ENCODE measurements around the gene MPO. TPM values are rescaled to one million over a fixed set of nuclear protein-coding genes. Genes with fewer than 3 reads are reported as not detected.

MPO gene
- total and polyA plus RNA-seq, 9 donors: 0.02 to 0.67 (median 0.11) TPM; not detected in 4

- peak in 1 of 5 donors; percentile 29 for DNase-seq
- no peak overlapping the region for H3K27ac ChIP-seq
- intact Hi-C loops (cut with DNase I): no loop called here
- H3K9me3 ChIP-seq: no peaks in the 10 kb centered on the region
- no peak for TF ChIP-seq EP300 (IDR thresholded peaks at IDR 0.05)
- TF ChIP-seq POLR2A (IDR thresholded peaks at IDR 0.05): no peak
- TF ChIP-seq, protein P1, sequence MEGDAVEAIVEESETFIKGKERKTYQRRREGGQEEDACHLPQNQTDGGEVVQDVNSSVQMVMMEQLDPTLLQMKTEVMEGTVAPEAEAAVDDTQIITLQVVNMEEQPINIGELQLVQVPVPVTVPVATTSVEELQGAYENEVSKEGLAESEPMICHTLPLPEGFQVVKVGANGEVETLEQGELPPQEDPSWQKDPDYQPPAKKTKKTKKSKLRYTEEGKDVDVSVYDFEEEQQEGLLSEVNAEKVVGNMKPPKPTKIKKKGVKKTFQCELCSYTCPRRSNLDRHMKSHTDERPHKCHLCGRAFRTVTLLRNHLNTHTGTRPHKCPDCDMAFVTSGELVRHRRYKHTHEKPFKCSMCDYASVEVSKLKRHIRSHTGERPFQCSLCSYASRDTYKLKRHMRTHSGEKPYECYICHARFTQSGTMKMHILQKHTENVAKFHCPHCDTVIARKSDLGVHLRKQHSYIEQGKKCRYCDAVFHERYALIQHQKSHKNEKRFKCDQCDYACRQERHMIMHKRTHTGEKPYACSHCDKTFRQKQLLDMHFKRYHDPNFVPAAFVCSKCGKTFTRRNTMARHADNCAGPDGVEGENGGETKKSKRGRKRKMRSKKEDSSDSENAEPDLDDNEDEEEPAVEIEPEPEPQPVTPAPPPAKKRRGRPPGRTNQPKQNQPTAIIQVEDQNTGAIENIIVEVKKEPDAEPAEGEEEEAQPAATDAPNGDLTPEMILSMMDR (IDR thresholded peaks at IDR 0.05): no peak
- no peaks in the 10 kb centered on the region for H3K27me3 ChIP-seq
- no peaks in the 10 kb centered on the region for H3K36me3 ChIP-seq
- H3K4me3 ChIP-seq: no peak overlapping the region
- WGBS, 3 donors: 87 to 89% (median 88%) methylated on average over 22 to 23 of the region's 23 CpGs
- H3K4me1 ChIP-seq (ENCODE audit: insufficient read depth): no peaks in the 10 kb centered on the region
Measured at GRCh38 chr17:58310511-58311428, 30.0 kb upstream of the MPO start.

- no peaks in the 10 kb centered on the region for H3K9me3 ChIP-seq
- H3K4me3 ChIP-seq: no peak overlapping the region
- DNase-seq: no peak
- no peaks in the 10 kb centered on the region for H3K36me3 ChIP-seq
- H3K27me3 ChIP-seq: no peaks in the 10 kb centered on the region
- 72 to 75% (median 73%) methylated on average over 5 of the region's 5 CpGs for WGBS, 3 donors
- no peaks in the 10 kb centered on the region for H3K4me1 ChIP-seq (ENCODE audit: insufficient read depth)
- no peak overlapping the region for H3K27ac ChIP-seq
- TF ChIP-seq EP300 (IDR thresholded peaks at IDR 0.05) (no peak), POLR2A (IDR thresholded peaks at IDR 0.05) (no peak)
- TF ChIP-seq, protein P1 (IDR thresholded peaks at IDR 0.05): no peak
- intact Hi-C loops (cut with DNase I): no loop called here
Measured at GRCh38 chr17:58309918-58310259, 29.2 kb upstream of the MPO start.

GRCh38 chr17:58308985-58309917, 28.5 kb upstream of the MPO start:
- no peak for DNase-seq
- no peaks in the 10 kb centered on the region for H3K36me3 ChIP-seq
- no peaks in the 10 kb centered on the region for H3K4me1 ChIP-seq (ENCODE audit: insufficient read depth)
- intact Hi-C loops (cut with DNase I): no loop called here
- 72 to 79% (median 76%) methylated on average over 21 of the region's 21 CpGs for WGBS, 3 donors
- H3K4me3 ChIP-seq: no peak overlapping the region
- TF ChIP-seq EP300 (IDR thresholded peaks at IDR 0.05) (no peak), POLR2A (IDR thresholded peaks at IDR 0.05) (no peak)
- TF ChIP-seq, protein P1 (IDR thresholded peaks at IDR 0.05): no peak
- no peaks in the 10 kb centered on the region for H3K27me3 ChIP-seq
- H3K9me3 ChIP-seq: no peaks in the 10 kb centered on the region
- no peak overlapping the region for H3K27ac ChIP-seq

DNA sequence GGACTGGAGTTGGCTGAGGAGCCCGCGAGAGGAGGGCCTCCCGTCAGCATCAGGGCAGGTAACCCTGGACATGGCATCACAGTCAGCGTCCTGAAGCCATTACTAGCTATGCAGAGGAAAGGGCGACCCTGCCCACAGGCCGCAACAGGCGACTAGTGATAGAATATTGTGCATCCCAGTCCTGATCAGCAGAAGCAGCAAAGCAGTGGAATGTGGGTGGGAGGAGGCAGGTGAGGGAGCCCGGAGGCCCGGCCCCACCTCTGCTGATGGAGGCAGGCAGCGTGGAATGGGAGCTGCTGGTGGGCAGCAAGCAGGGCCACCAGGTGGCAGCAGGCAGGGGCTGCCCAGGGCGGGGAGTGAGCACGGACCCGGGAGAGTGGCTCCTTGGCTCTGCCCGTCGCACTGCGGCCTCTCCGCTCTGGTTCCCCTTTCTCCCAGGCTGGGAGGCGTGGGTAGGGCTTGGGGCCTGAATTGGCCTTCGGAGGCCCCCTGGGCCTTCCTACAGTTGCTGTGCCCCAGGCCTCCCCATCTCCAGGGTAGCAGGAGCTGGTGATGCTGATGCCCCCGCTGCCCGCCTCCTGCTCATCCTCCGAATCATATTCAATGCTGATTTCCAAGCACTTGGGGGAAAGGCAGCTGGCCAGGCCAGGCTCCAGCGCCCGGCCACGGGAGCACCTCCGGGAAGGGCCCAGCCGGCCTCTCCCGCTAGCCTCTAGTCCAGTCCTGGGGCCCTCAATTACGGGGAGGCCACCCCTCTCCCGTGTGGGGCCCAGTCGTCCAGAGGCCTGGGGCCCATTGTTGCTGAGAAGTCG, 27.6 kb upstream of the MPO start:
- intact Hi-C loops (cut with DNase I): no loop called here
- H3K27ac ChIP-seq: no peak overlapping the region
- no peaks in the 10 kb centered on the region for H3K36me3 ChIP-seq
- 71 to 77% (median 72%) methylated on average over 32 of the region's 32 CpGs for WGBS, 3 donors
- DNase-seq: peak in 1 of 5 donors; percentile 33
- H3K4me3 ChIP-seq: no peak overlapping the region
- TF ChIP-seq, protein P1 (IDR thresholded peaks at IDR 0.05): no peak
- TF ChIP-seq POLR2A (IDR thresholded peaks at IDR 0.05) (no peak), EP300 (IDR thresholded peaks at IDR 0.05) (no peak)
- no peaks in the 10 kb centered on the region for H3K4me1 ChIP-seq (ENCODE audit: insufficient read depth)
- no peaks in the 10 kb centered on the region for H3K9me3 ChIP-seq
- H3K27me3 ChIP-seq: no peaks in the 10 kb centered on the region

All from ovary (tissue), 9 donors.